ENCODE measurements around the gene HACD3.

Gene HACD3, protein sequence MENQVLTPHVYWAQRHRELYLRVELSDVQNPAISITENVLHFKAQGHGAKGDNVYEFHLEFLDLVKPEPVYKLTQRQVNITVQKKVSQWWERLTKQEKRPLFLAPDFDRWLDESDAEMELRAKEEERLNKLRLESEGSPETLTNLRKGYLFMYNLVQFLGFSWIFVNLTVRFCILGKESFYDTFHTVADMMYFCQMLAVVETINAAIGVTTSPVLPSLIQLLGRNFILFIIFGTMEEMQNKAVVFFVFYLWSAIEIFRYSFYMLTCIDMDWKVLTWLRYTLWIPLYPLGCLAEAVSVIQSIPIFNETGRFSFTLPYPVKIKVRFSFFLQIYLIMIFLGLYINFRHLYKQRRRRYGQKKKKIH

DNA sequence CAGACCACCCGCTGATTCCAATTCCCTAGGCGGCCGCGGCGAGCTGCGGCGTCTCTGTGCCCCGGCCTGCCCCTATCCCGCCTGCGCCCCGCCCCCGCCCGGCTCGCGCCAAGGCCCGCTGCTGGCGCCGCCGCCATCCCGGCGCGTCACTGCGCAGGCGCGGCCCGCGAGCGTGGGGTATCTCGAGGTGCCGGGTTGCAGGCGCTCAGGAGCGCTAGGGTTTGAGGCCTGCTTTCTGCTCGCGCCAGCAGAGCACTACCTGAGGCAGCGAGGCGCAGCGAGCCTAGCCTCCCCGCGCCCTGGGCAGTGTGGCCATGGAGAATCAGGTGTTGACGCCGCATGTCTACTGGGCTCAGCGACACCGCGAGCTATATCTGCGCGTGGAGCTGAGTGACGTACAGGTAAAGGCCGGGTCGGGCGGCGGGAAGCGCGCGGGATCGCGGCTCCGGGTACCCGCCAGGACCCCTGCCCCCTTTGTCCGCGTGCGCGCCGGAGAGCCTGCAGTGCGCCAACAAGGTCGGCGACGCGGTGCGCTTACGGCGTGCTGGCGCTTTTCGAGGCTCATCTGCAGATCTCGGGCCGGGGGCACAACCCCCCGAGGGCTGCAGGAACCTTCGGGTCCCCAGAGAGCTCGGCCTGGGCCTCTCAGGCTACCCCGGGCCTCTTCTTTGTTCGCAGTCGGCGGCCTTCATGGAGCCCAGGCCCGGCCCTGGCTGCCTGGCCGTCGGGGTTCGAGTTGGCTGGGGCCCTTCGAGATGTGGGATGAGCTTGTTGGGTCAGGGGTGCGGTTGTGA, at the start of gene HACD3:
HACD3 (plus strand) TSS at position 146 of the 794 bp plus-strand sequence; CDS start at position 315, 169 bp downstream.
- DNase-seq (ENCODE audit: low read depth in 2 of 2) = peak; percentile 68 to 87

DNA sequence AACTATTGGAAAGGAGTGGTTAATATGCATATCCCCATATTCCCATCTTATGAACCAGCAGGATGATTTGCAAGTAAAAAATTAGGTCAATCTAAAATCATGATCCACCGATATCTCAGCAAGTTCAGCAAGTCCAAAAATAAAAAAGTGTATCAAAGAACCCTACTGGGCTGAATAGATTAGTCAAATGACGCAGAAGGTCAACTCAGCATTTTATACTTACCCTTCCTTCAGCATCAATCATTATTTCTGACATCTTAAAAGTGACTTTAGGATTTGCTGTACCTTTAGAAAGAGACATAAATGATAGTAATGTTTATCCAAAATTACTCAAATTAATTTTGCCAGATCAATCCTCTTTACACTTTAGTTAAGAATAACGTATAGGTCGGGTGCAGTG, 45.4 kb upstream of the HACD3 start:
- DNase-seq (ENCODE audit: low read depth in 2 of 2) = no peak

DNA sequence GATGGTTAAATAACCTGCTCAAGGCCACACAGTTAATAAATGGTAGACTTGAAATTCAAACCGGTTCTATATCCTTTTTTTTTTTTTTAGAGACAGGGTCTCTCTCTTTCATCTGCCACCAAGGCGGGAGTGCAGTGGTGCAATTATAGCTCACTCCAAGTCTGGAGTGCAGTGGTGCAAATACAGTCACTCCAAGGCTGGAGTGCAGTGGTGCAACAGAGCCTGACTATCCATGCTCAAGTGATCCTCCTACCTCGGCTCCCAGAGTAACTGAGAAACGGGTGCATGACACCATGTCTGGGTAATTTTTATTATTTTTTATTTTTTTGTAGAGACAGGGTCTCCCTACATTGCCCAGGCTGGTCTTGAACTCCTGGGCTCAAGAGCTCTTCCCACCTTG, 36.2 kb upstream of the HACD3 start:
- DNase-seq (ENCODE audit: low read depth in 2 of 2) = no peak

DNA sequence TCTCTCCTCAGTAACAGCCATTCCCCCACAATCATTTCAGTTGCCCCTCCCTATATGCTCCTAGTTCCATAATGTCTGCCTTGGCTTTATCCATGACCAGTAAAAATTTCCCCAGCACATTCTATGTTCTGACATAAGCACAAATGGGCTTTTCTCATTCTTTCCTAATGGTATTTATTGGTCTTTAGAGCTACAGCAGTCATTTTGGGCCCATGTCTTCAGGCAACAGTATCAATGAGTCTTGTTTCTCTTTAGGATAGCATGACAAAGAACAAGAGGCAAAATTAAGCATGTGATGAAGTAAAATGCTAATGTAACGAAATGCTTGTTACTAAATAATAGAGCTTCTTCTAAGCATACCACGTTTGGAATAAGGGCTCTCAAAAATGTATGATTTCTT, 20.9 kb upstream of the HACD3 start:
- DNase-seq (ENCODE audit: low read depth in 2 of 2) = no peak

DNA sequence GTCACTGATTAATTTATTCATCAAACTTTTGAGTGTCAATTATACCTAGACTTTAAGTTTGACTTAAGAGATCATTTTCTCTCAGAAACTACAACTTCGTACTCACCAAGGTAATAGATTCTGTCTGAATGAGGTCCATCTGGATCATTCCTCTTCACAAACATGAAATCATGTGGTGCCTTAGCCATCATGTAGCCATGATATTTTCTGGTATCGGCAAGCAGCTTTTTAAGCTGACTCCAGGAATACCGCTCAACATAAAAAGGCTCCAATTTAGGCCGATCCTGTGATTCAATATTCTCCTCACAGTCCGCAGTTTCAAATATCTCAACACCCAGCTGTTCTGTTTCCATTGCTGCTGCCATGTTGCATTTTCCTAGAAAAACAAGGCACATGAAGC, 18.1 kb upstream of the HACD3 start:
- no peak for DNase-seq (ENCODE audit: low read depth in 2 of 2)

DNA sequence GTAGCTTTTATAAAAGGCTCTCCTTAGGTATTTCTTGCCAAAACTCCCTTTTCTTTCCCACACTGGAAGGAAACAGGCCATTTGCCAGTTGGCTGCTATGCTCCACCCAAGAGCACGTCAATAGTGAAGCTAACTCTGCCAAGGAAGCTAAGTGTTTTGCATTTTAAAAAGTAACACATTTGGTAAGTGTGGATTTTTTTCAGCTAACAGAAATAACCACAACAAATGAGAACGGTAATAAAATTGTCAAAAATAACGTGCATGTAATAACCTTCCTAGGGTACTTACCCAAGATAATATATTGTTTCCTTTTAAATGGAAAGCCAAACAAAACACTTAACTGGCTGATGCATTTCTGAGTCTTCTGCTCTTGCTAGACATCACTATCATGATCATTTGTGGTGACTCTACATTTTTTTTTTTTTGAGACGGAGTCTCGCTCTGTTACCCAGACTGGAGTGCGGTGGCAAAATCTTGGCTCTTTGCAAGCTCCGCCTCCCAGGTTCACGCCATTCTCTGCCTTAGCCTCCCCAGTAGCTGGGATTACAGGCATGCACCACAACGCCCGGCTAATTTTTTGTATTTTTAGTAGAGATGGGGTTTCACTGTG, 17.4 kb upstream of the HACD3 start:
- DNase-seq (ENCODE audit: low read depth in 2 of 2) = no peak

DNA sequence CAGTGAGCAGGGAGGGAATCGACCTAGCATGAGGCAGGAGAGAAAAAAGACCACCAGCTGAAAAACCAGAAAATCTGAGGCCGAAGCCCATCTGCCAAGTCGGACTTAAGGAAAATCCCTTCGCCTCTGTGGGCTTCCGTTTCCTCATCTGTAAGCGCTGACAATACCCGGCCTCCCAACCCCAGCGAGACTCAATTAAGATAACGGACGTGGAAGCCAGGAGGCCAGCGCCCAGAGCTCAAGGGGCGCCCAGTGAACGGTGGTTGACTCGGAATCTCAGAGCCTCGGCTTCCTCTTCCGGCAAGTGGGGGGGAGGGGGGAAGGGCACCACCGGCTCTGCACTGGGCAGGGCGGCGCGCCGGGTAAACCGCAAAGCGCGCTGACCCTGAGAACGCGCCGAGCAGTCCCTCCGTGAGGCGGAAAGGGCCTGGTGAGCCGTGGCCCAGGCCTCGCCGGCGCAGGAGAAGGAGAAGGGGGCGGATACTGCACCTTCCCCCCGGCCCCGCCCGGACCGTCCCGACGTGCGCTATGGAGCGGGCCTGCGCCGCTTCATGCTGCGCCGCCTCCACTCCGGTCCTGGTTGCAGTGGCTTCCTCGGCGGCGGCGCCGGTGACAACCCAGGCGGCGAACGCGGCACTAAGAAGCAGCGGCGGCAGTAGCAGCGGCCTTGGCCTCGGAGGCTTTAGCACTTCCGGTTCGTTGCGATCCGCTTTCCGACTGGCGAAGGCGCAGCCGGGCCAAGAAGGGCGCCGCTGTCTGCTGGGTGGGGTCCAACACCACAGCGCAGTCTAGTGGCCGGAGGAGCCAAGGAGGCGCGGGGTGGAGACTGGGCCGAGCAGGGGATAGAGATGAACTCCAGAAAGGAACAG, 13.0 kb upstream of the HACD3 start, which contains the start of gene DPP8:
DPP8 (minus strand) TSS at position 693 of the 869 bp plus-strand sequence. CDS start 5,136 bp downstream, outside the sequence.
- DNase-seq (ENCODE audit: low read depth in 2 of 2) = peak; percentile 87 to 88

DNA sequence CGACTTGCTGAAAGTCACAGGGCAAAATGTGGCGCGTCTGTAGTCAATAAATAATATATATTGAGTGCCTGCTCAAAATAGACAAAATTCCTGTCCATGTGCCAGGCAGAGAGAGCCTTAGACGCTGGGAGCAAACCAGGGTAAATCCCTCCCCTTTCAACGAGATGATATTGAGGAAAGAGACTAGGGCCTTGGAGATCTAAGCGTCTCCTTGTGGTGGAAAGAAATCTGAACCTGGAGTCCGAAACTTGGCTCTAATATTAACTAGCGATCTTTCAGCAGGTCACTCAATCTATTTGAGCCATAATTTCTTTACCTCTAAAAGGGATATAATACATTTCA, 12.4 kb upstream of the HACD3 start:
- DNase-seq (ENCODE audit: low read depth in 2 of 2) = no peak

DNA sequence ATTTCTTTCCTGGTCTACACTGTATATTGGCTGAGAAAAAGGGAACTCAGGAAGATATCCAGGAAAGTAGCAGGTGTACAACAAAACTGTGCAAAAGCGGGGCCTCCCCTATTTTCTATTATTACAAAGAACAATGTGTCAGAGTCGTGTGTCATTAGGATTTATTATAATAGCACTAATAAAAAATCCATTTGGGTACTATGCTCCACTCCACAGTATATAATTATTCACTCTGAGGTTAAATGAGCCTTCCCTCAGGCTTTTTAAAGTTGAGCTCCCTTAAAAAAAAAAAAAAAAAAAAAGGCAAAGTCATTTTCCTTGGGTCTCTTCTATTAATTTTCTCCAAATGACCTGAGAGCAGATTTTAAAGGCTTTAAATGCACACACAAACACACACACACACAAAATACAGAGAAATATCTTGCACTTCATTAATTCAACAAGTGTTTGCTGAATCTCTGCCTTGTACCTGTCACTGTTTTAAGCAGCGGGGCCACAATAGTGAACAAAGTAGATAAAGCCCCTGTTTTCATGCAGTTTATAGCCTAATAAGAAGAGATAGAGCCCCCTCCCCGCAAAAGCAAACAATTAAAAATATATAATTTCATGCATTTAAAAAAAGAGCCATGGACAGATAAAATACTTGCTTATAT, 11.5 kb upstream of the HACD3 start:
- DNase-seq (ENCODE audit: low read depth in 2 of 2) = no peak

DNA sequence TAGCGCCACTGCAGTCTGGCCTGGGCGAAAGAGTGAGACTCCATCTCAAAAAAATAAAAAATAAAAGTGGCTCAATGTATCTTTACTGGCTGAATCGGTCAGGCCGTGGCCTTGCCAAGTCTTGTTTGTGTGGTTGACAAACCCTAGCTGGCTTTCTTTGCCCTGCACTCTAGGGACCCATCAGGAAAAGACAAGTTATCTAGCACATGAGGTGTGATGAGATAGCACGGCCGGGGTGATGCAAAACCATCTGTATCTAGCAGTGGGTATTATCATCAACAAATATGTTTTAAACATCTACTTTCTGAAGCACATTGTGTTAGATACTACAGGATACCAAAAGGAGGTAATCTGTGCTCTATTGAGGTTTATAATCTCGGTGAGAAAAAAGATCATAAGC, 8.9 kb upstream of the HACD3 start:
- DNase-seq (ENCODE audit: low read depth in 2 of 2) = no peak

DNA sequence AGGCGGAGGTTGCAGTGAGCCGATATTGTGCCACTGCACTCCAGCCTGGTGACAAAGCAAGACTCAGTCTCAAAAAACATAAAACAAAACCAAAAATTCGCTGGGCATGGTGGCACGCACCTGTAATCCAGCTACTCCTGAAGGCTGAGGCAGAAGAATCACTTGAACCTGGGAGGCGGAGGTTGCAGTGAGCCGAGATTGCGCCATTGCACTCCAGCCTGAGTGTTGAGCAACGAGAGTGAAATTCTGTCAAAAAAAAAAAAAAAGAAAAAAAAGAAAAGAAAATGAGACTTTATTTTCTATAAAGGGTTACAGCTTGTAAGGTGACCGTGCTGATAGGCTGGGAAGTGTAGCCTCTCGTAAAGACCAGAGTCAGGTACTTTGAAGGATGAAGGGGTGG, 6.0 kb upstream of the HACD3 start:
- no peak for DNase-seq (ENCODE audit: low read depth in 2 of 2)

DNA sequence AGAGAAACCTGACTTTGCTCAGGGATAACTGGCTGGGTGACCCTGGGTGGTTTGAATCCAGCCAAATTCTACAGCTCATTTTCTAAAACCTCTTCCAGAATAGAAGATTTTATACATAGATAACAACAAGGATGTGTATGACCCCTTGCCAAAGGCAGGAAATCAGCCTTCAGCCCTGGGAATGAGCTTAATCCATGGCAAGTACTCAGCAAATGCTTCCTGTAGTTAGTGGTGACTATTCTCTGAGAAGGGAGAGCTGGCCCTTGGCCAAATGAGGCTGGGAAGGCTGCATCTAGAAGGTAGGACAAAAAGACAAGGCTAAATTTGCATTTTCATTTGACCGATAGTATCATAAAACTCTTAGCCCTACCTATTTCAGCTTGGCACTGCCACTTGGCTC, 4.6 kb upstream of the HACD3 start:
- no peak for DNase-seq (ENCODE audit: low read depth in 2 of 2)

DNA sequence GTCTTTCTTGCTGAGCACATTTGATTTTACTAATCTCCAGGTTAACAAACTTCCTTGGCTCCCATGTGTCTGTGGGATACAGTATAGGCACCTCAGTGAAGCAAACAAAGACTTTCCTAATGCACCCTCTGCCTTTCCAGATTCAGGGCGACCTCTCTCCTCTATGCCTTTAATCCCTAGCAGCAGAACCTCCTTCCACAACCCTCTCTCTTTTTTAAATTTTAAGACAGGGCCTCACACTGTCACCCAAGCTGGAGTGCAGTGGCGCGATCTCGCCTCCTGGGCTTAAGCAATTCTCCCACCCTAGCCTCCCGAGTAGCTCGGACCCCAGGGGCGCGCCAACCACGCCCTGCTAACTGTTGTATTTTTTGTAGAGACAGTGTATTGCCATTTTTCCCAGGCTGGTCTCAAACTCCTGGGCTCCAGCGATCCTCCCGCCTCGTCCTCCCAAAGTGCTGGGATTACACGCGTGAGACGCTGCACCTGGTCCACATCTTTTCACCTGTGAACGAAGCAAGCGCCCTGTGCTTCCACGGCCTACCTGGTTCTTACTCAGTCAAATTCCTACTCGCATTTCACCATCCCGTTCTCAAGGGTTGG, 1.7 kb upstream of the HACD3 start:
- DNase-seq (ENCODE audit: low read depth in 2 of 2) = no peak

DNA sequence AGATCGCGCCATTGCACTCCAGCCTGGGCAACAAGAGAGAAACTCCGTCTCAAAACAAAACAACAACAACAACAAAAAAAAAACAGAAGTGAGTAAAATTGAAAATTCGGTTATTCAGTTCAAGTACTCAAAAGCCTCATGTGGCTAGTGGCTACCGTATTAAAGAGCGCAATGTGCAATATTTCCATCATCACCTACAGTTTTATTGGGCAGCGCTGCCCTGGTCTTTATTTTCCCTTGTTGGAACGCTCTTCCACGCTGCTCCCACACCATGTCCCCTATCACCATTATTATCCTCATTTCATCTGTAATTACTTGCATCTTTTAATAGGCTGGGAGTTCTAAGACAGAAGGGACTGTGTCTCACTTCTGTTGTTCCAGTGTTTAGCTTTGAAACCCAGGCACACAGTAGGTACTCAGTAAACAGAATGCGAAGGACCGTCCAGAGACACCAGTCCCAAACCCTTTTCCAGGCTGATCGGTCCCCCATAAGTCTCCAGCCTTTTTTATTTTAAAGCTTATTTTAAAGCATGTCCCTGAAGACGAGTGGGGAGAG, 423 bp upstream of the HACD3 start:
- no peak for DNase-seq (ENCODE audit: low read depth in 2 of 2)

DNA sequence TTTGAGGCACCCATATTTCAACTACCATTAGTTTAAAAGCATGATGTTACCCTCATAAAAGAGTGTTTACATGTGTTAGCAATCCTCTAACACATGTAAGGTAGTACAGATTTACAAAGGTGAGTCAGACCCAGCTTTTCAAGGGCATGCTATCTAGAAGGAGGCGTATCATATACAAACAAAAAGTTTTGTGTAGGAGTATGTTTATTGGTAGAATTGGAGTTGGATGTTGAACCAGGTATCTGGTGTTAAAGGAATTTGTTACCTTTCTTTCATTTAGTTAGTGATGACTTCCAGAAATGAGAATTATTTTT, 2.4 kb downstream of the HACD3 start:
- no peak for DNase-seq (ENCODE audit: low read depth in 2 of 2)

DNA sequence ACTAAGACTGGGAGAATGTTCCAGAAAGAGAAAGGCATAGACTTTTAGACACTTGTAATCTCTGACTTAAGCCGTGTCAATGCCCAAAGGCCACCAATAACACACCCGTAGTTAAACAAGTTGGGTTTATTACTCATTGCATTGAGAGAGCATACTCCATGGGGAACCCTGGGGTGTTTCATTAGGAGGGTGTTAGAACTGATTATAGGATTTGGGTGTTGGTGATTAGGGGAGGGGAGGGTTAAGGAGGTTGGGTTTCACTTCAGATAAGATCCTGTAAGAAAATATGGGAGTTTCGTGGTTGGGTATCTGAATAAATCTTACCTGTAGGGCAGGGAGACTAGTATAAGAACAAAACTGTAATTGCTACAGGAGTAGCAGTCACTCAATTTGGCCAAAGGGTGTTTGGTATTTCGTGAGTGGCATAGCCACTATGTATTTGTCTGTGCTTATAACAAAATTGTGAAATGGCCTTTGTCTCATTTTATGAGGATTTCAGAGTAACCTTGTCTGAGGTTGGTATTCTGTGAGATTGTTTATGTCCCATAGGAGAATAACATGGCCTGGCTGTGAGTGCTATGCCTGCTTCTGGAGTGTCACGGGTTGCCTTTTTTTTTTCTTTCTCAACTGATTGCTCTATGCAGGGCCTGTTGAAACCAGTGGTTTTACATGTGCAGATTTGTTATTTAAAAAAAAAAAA, 2.9 kb downstream of the HACD3 start:
- no peak for DNase-seq (ENCODE audit: low read depth in 2 of 2)

DNA sequence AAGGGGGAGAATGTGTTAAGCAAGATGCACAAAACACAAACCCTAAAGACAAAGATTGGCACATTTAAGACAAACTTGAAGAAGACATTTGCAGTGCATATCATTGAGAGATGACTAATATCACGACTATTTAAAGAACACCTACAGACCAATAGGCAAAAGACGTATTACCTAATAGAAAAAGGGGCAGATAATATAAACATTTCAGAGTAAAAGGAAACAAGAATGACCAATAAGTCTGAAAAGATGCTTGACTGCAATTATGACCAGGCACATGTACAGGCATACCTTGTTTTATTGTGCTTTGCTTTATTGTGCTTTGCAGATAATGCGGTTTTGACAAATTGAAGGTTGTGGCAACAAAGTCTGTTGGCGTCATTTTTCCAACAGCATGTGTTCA, 4.9 kb downstream of the HACD3 start:
- no peak for DNase-seq (ENCODE audit: low read depth in 2 of 2)

DNA sequence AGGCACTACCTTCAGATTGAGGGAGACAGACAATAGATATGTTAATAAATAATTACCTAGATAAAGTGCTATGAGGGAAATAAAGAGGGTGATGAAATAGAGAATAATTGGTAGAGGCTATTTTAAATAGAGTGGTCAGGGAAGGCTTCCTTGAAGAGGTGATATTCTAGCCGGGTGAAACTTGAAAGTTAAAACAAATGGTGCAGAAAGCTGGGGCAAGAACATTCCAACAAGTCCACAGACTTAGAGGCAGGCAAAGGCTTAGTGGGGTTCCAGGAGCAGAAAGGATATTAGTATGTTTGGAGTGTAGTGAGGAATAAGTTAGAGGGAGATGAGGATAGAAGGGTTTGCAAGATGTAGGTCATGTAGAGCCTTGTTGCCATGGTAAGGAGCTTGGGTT, 10.1 kb downstream of the HACD3 start:
- no peak for DNase-seq (ENCODE audit: low read depth in 2 of 2)

DNA sequence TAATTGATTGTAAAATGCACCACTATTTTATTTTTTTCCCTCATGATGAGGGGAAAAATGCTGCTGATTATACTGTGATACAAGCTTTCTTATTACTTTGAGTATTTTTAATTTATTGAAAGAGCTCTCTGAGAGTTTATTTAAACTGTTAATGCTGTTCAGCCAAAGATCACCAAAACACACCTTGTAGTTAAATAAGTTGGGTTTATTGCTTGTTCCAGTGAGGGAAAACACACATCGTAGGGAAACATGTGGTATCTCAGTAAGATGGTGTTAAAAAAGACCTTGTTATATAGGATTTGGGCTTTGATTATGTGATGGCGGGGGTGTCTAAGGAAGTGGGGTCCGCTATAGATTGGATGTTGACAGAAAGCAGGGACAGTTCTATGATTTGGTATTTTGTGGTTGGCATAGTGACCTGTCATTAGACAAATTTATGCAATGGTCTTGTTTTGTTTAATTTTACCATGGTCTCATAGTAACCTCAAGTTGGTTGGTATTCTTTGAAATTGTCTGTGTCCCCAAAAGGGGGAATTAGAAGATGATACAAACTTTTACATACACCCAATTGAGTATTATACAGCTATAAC, 11.1 kb downstream of the HACD3 start:
- no peak for DNase-seq (ENCODE audit: low read depth in 2 of 2)

DNA sequence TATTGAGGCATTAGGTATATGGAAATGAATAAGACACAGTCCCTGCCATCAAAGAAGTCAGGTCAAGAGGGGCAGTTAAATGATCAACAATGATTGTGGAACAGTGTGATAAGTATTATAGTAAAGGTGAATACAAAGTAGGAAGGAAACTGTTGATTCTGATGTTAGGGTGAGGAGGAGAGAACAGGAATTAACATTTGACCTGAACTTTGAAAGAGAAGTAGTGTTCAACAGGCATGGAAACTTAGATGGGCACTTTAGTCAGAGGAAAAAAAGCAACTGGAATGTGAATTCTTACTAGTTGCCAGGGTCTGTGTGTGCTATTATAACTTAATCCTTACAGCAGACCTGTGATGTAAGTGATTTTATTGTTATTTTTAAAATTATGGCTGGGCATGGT, 17.6 kb downstream of the HACD3 start:
- DNase-seq (ENCODE audit: low read depth in 2 of 2) = no peak
